Tibial artery (tissue), 4 donors: ENCODE measurements around the gene DNAAF1.

ENCODE experiments used
- DNase-seq, 2 donors: peaks; one replicate each; pipeline ENCODE4 v3.0.0-alpha.2; 2019
- H3K27ac ChIP-seq, 2 donors: fragments of 200-600 bp; sonication (generic) in 1 of 2; 1 replicate in 1 of 2; 2 replicates in 1 of 2; pipeline ENCODE4 v1.5.1; 2018 to 2019; ENCODE audit warnings: mild to moderate bottlenecking in 1 of 2
- H3K27me3 ChIP-seq, 2 donors: fragments of 200-600 bp; sonication (generic) in 1 of 2; one replicate each; pipeline versions ENCODE4 v1.5.1 to v1.6.0; 2016 to 2019
- H3K36me3 ChIP-seq, 3 donors: fragments of 200-600 bp; sonication (generic) in 2 of 3; one replicate each; pipeline ENCODE4 v1.5.1; 2016 to 2019; ENCODE audit warnings: mild to moderate bottlenecking in 2 of 3
- H3K4me1 ChIP-seq, 4 donors: fragments of 200-600 bp; sonication (generic) in 2 of 4; 1 replicate in 3 of 4; 2 replicates in 1 of 4; pipeline ENCODE4 v1.5.1; 2016 to 2019
- H3K4me3 ChIP-seq, 2 donors: fragments of 200-600 bp; sonication (generic) in 1 of 2; 1 replicate in 1 of 2; 2 replicates in 1 of 2; pipeline ENCODE4 v1.5.1; 2018 to 2019; ENCODE audit warnings: mild to moderate bottlenecking in 2 of 2
- H3K9me3 ChIP-seq, 3 donors: fragments of 200-600 bp; sonication (generic) in 1 of 3; one replicate each; pipeline ENCODE4 v1.5.1; 2016 to 2019
- intact Hi-C: fragments of 100-400 bp; cut with DNase I; formaldehyde crosslinking; loops from one replicate; pipeline ENCODE4 v1.15.0; 2023; ENCODE audit warnings: low total_unique reads
- TF ChIP-seq, protein P1 (sequence below), 2 experiments: fragments of 200-600 bp in 1 of 2; fragments of 450-650 bp in 1 of 2; IDR thresholded peaks; one replicate each; pipeline ENCODE4 v1.5.1; 2017 to 2019; ENCODE audit warnings: antibody characterized with exemption in 2 of 2, mild to moderate bottlenecking in 1 of 2, moderate library complexity in 1 of 2

The DNAAF1 gene

DNA sequence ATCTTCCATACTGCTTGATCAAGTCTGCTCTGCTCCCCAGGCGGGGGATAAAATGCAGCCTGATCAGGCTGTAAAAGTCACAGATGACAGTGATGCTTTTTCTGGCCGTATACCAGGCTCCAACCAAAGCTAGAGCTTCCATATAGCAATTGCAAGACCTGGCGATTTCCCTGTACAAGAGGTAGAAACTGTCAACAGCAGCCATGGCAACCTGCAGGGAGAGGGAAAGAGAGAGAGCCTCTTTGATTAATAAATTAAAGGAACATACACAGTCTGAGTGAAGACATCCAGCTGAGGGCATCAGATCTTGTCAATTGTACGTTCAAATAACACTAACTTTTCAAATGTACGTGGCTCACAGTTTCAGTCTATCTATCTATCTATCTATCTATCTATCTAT, 14.0 kb upstream of the DNAAF1 start:
- H3K27ac ChIP-seq, result no peak overlapping the region
- TF ChIP-seq, protein P1, sequence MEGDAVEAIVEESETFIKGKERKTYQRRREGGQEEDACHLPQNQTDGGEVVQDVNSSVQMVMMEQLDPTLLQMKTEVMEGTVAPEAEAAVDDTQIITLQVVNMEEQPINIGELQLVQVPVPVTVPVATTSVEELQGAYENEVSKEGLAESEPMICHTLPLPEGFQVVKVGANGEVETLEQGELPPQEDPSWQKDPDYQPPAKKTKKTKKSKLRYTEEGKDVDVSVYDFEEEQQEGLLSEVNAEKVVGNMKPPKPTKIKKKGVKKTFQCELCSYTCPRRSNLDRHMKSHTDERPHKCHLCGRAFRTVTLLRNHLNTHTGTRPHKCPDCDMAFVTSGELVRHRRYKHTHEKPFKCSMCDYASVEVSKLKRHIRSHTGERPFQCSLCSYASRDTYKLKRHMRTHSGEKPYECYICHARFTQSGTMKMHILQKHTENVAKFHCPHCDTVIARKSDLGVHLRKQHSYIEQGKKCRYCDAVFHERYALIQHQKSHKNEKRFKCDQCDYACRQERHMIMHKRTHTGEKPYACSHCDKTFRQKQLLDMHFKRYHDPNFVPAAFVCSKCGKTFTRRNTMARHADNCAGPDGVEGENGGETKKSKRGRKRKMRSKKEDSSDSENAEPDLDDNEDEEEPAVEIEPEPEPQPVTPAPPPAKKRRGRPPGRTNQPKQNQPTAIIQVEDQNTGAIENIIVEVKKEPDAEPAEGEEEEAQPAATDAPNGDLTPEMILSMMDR (IDR thresholded peaks at IDR 0.05), result no peak
- H3K4me3 ChIP-seq, result no peak overlapping the region
- intact Hi-C loops, result no loop called here
- no peaks in the 10 kb centered on the region for H3K27me3 ChIP-seq
- no peak for DNase-seq
- peaks cover 16 to 32% (median 28%) of the 10 kb centered on the region in 3 donors for H3K36me3 ChIP-seq
- H3K9me3 ChIP-seq, result no peaks in the 10 kb centered on the region
- no peaks in the 10 kb centered on the region for H3K4me1 ChIP-seq

DNA sequence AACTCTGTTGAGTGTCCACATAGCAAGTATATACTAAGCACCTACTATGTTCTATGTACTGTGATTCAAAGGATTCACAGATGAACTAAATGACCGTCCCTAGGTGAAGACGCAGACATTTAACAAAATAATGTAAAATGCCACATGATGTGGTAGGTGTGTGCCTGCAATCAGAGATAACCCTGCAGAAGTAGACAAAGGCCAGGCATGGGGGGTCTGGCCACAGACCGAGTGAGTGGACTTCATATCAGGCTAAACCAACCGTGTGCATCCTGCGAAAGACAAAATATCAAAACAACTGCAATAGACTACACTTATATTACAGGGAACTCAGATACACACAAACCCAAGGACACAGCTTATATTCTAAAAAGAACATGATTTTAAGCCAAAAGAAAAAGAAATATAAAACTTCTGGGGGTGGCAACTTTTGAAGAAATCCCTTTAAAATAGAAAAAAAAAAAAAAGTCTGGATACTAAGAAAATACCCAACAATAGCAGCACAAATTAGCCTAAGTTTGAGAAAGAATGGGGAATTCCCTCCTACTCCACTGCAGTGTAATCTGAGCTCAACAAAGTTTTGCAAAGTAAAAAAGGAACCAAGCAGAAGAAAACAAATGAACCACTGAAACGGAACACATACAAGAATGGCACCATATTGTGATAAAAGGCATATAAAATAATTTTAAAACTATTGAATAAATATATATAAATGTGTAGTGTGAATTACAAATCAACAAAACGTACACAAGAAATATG, 12.4 kb upstream of the DNAAF1 start:
- intact Hi-C loops, result no loop called here
- Histone ChIP-seq H3K4me1 (no peaks in the 10 kb centered on the region), H3K27ac (no peak overlapping the region), H3K9me3 (no peaks in the 10 kb centered on the region), H3K27me3 (no peaks in the 10 kb centered on the region), H3K4me3 (no peak overlapping the region), H3K36me3 (peaks cover 16 to 29% (median 28%) of the 10 kb centered on the region in 3 donors)
- DNase-seq, result no peak
- TF ChIP-seq, protein P1 (IDR thresholded peaks at IDR 0.05), result no peak

DNA sequence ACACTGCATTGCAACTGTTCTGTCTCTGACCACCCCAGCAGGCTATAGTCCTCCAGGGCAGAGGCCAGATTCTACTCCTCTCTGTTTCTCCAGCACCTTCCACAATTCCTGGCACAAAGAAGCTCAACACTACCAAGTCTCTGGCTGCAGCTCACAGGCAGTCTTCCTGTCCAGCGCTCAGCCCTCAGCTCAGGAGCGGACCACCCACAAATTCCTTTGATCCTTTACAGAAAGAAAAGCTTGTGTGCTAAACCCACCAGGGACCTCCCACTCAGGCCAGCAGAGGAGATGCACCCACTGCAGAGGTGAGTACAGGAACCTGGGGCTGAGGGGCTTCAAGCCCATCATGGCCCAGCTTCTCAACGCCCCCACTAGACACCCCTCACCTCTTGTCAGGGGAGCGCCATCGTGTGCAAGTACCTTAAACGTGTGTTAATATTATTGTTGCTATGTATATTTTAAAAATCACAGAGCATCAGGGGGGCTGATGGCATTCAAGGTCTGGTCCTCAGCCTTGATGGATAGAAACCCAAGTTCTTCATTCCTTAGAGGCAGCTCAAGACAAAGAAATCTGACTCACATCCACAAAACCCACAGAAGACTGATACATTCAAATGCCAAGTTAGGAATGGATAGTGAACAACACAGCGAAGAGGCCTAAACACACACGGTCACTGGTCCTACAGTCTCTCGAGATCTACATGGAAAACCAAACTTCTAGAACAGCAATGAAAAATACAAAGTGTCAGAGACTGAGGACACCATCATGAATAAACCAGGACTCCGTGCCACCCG, 8.6 kb upstream of the DNAAF1 start:
- Histone ChIP-seq H3K27ac (no peak overlapping the region), H3K27me3 (no peaks in the 10 kb centered on the region), H3K4me1 (no peaks in the 10 kb centered on the region), H3K9me3 (no peaks in the 10 kb centered on the region), H3K4me3 (no peak overlapping the region), H3K36me3 (no peaks in the 10 kb centered on the region)
- intact Hi-C loops, result no loop called here
- TF ChIP-seq, protein P1 (IDR thresholded peaks at IDR 0.05), result no peak
- DNase-seq, result no peak

DNA sequence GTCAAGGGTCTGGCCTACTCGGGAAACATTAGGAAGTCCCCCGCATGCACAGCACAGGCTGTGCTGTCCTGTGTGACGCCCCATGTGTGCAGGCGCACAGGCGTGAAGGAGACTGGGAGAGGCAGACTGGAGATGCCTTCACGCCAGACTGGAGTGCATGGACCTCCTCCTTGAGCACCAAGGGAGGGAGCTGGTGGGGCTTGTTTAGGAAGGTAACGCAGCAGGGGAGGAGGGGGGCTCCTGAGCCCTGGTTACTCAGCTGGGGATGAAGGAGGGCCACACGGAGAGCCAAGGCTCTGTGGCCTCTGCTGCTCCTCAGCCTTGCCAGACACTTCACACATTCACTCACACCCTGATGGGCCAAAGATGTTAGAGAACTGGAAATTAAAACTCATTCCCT, 7.8 kb upstream of the DNAAF1 start:
- H3K4me3 ChIP-seq, result no peak overlapping the region
- H3K27ac ChIP-seq, result no peak overlapping the region
- DNase-seq, result no peak
- TF ChIP-seq, protein P1 (IDR thresholded peaks at IDR 0.05), result no peak
- no peaks in the 10 kb centered on the region for H3K36me3 ChIP-seq
- intact Hi-C loops, result no loop called here
- H3K27me3 ChIP-seq, result no peaks in the 10 kb centered on the region
- no peaks in the 10 kb centered on the region for H3K4me1 ChIP-seq
- no peaks in the 10 kb centered on the region for H3K9me3 ChIP-seq

DNA sequence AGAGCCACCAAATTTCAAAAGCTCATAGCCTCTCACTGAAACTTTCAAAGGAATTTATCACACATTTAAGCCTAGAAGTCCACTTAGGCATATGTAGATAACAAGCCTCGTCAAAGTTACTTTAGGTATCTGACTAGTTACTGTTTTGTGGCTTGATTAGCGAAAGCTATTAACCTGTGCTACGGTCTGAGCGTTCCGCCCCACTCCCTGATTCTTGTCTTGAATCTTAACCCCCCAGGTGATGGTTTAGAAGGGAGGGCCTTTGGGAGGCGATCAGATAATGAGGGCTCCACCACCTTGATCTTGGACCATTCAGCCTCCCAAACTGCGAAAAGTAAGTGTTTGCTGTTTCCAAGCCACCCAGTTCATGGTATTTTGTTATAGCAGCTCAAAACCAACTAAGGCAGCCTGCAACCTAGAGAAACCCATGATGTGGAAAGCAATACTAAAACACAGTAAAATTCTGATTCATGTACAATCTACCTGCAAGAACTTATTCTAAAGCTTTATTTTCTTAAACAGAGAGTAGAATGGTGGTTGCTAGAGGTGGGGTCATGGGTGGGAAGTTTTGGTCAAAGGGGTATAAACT, 7.2 kb upstream of the DNAAF1 start:
- intact Hi-C loops, result no loop called here
- Histone ChIP-seq H3K9me3 (no peaks in the 10 kb centered on the region), H3K27ac (no peak overlapping the region), H3K4me3 (no peak overlapping the region), H3K4me1 (no peaks in the 10 kb centered on the region), H3K27me3 (no peaks in the 10 kb centered on the region), H3K36me3 (no peaks in the 10 kb centered on the region)
- DNase-seq, result no peak
- TF ChIP-seq, protein P1 (IDR thresholded peaks at IDR 0.05), result no peak
